HepG2 (cell line): ENCODE results near the gene MYADML2. TPM values are rescaled to one million over a fixed set of nuclear protein-coding genes. Genes with fewer than 3 reads are reported as not detected.

Source experiments
- AKAP8 ChIP-seq: sonication (generic); formaldehyde crosslinking; IDR thresholded peaks from 2 replicates; pipeline ENCODE4 v1.5.1; 2020; ENCODE audit warnings: mild to moderate bottlenecking, missing genetic modification reagents
- BATF2 ChIP-seq: sonication (generic); formaldehyde crosslinking; IDR thresholded peaks from 2 replicates; pipeline ENCODE4 v1.8.0; 2022; ENCODE audit warnings: mild to moderate bottlenecking, missing genetic modification reagents, moderate library complexity
- CEBPZ ChIP-seq: IDR thresholded peaks from 2 replicates; pipeline ENCODE4 v1.6.1; 2012; ENCODE audit warnings: low read length, improper control_type of control experiment
- CENPBD1 ChIP-seq: sonication (generic); formaldehyde crosslinking; IDR thresholded peaks from 2 replicates; pipeline ENCODE4 v1.8.0; 2022; ENCODE audit warnings: missing genetic modification reagents, low read depth, mild to moderate bottlenecking, borderline replicate concordance
- CREB3 ChIP-seq: sonication (generic); formaldehyde crosslinking; IDR thresholded peaks from 2 replicates; pipeline ENCODE4 v1.5.0; 2020; ENCODE audit warnings: missing genetic modification reagents
- FOXO4 ChIP-seq: sonication (generic); formaldehyde crosslinking; conservative IDR thresholded peaks from 2 replicates; pipeline ENCODE4 v1.8.1; 2023; ENCODE audit warnings: missing genetic modification reagents
- JARID2 ChIP-seq: sonication (generic); formaldehyde crosslinking; IDR thresholded peaks from 2 replicates; pipeline ENCODE4 v1.8.1; 2023; ENCODE audit warnings: missing genetic modification reagents, inconsistent platforms; ENCODE audit not compliant: insufficient replicate concordance
- RXRB ChIP-seq: IDR thresholded peaks from 2 replicates; pipeline ENCODE4 v1.6.1; 2016; ENCODE audit warnings: borderline replicate concordance, missing genetic modification reagents, missing compliant biosample characterization
- ZBTB34 ChIP-seq: sonication (generic); formaldehyde crosslinking; IDR thresholded peaks from 2 replicates; pipeline ENCODE4 v1.8.0; 2022; ENCODE audit warnings: mild to moderate bottlenecking, missing genetic modification reagents
- ZMAT3 ChIP-seq: sonication (generic); formaldehyde crosslinking; conservative IDR thresholded peaks from 2 replicates; pipeline ENCODE4 v1.7.0; 2021; ENCODE audit warnings: missing genetic modification reagents
- ZNF510 ChIP-seq: sonication (generic); formaldehyde crosslinking; IDR thresholded peaks from 2 replicates; pipeline ENCODE4 v1.4.0; 2020; ENCODE audit warnings: low read depth, mild to moderate bottlenecking, missing genetic modification reagents
- ZNF782 ChIP-seq: sonication (generic); formaldehyde crosslinking; IDR thresholded peaks from 2 replicates; pipeline ENCODE4 v1.4.0; 2020; ENCODE audit warnings: missing genetic modification reagents, mild to moderate bottlenecking, borderline replicate concordance
- polyA plus RNA-seq, 8 experiments: library from polyadenylated mRNA; depleted of rRNA in 3 of 8; stranded (reverse) in 7 of 8; unstranded in 1 of 8; fragments of >200 nt; fragmentation: Illumina TruSeq in 4 of 8; extraction: Trizol in 4 of 8; gene quantifications; 2 replicates each; pipeline versions ENCODE4 v1.2.1 to v1.2.3, GENCODE V29; 2011 to 2016; ENCODE audit warnings: low read depth in 4 of 8, missing spikeins in 1 of 8, mixed read lengths in 1 of 8; ENCODE audit not compliant: insufficient read depth in 1 of 8
- total RNA-seq, 5 experiments: library from RNA; depleted of rRNA; stranded (reverse); fragments of >200 nt; fragmentation: Illumina TruSeq; extraction: Trizol; gene quantifications; 2 replicates each; pipeline ENCODE4 v1.2.3, GENCODE V29; 2016; ENCODE audit warnings: low read depth in 1 of 5

Gene MYADML2
- total and polyA plus RNA-seq, 2 of the 13 experiments (the other 11 are each of a cell fraction or from before 2014, with no cell fraction given) = not detected

- TF ChIP-seq ZNF782 (peak; percentile 91), CEBPZ (no peak), CREB3 (no peak; the same call in none of the 2 replicates), CENPBD1 (peak; percentile 7; the same call in 1 of the 2 replicates), ZNF510 (CRISPR knock-in tag) (peak; percentile 92), ZMAT3 (peak; percentile 99), JARID2 (CRISPR knock-in tag) (no peak), ZBTB34 (CRISPR knock-in tag) (peak; percentile 92), RXRB (peak; percentile 92), AKAP8 (peak; percentile 98), FOXO4 (CRISPR knock-in tag) (no peak), BATF2 (CRISPR knock-in tag) (peak; percentile 97)
Observed at GRCh38 chr17:81992306-81993102, 45.5 kb upstream of the MYADML2 start (continued).
